Mesothelial cell of epicardium (in vitro differentiated cells): ENCODE measurements around the gene HOXA13. TPM values are rescaled to one million over a fixed set of nuclear protein-coding genes. Genes with fewer than 3 reads are reported as not detected.

Experiments used
- DNase-seq, 2 experiments: peaks; one replicate each; pipeline ENCODE4 v3.0.0; 2021; ENCODE audit warnings: low spot score in 2 of 2; ENCODE audit not compliant: unreplicated experiment in 2 of 2
- H3K27ac Mint-ChIP-seq: 2 replicates; pipeline ENCODE4 v1.8.0; 2021; ENCODE audit warnings: mixed read lengths
- H3K27me3 Mint-ChIP-seq: 2 replicates; pipeline ENCODE4 v1.8.0; 2021; ENCODE audit warnings: low read depth, mixed read lengths
- H3K36me3 Mint-ChIP-seq: 2 replicates; pipeline ENCODE4 v1.8.0; 2021; ENCODE audit warnings: mixed read lengths
- H3K4me1 Mint-ChIP-seq: 2 replicates; pipeline ENCODE4 v1.8.0; 2021; ENCODE audit warnings: mixed read lengths
- H3K4me3 Mint-ChIP-seq: 2 replicates; pipeline ENCODE4 v1.8.0; 2021; ENCODE audit warnings: mild to moderate bottlenecking, moderate library complexity, mixed read lengths
- H3K9me3 Mint-ChIP-seq: 2 replicates; pipeline ENCODE4 v1.8.0; 2021; ENCODE audit warnings: mixed read lengths
- CTCF ChIP-seq: fragments of 200-600 bp; sonication (generic); IDR thresholded peaks from one replicate; pipeline ENCODE4 v1.5.0; 2021; ENCODE audit warnings: antibody characterized with exemption; ENCODE audit not compliant: unreplicated experiment
- total RNA-seq: library from RNA; stranded (reverse); gene quantifications from 3 replicates; pipeline ENCODE4 v1.2.1, GENCODE V29; 2021

The HOXA13 gene
- total RNA-seq, 1 donor from 2014 or later, result 7.7 TPM

- Mint-ChIP-seq H3K4me1 (peaks cover 37% of the 10 kb centered on the region), H3K9me3 (no peaks in the 10 kb centered on the region), H3K27me3 (peaks cover 96% of the 10 kb centered on the region), H3K4me3 (peak within 1 kb of the TSS; percentile 74), H3K27ac (peak within 1 kb of the TSS; percentile 80), H3K36me3 (no peaks in the 10 kb centered on the region)
- no peak for DNase-seq
- TF ChIP-seq CTCF, result no peak
Observed at GRCh38 chr7:27242555-27243339, 42.9 kb upstream of the HOXA13 start, which contains the start of gene EVX1. TSS of gene EVX1 (plus strand) at chr7:27242802. CDS start at chr7:27243031, 229 bp downstream.

GRCh38 chr7:27242154-27242553 lies 42.3 kb upstream of the HOXA13 start:
- Mint-ChIP-seq H3K4me1 (peaks cover 37% of the 10 kb centered on the region), H3K4me3 (peak overlapping the region; percentile 71), H3K9me3 (no peaks in the 10 kb centered on the region), H3K27ac (peak overlapping the region; percentile 80), H3K36me3 (no peaks in the 10 kb centered on the region), H3K27me3 (peaks cover 96% of the 10 kb centered on the region)
- TF ChIP-seq CTCF, result no peak
- no peak for DNase-seq

- peak overlapping the region; percentile 66 for H3K4me3 Mint-ChIP-seq
- no peak for DNase-seq
Observed at GRCh38 chr7:27241189-27242056, 41.5 kb upstream of the HOXA13 start.

GRCh38 chr7:27240015-27240731 lies 40.3 kb upstream of the HOXA13 start:
- no peaks in the 10 kb centered on the region for H3K9me3 Mint-ChIP-seq
- DNase-seq, result no peak
- peaks cover 96% of the 10 kb centered on the region for H3K27me3 Mint-ChIP-seq
- no peak for TF ChIP-seq CTCF
- peak overlapping the region; percentile 70 for H3K27ac Mint-ChIP-seq
- peak overlapping the region; percentile 66 for H3K4me3 Mint-ChIP-seq
- no peaks in the 10 kb centered on the region for H3K36me3 Mint-ChIP-seq
- peaks cover 42% of the 10 kb centered on the region for H3K4me1 Mint-ChIP-seq

More at GRCh38 chr7:27241189-27242056, 41.5 kb upstream of the HOXA13 start:
- Mint-ChIP-seq H3K27me3 (peaks cover 96% of the 10 kb centered on the region), H3K27ac (peak overlapping the region; percentile 70), H3K36me3 (no peaks in the 10 kb centered on the region), H3K4me1 (peaks cover 39% of the 10 kb centered on the region), H3K9me3 (no peaks in the 10 kb centered on the region)
- no peak for TF ChIP-seq CTCF

- peak overlapping the region; percentile 39 for H3K27ac Mint-ChIP-seq
- no peaks in the 10 kb centered on the region for H3K9me3 Mint-ChIP-seq
- peaks cover 95% of the 10 kb centered on the region for H3K27me3 Mint-ChIP-seq
- peak overlapping the region; percentile 66 for H3K4me3 Mint-ChIP-seq
- H3K4me1 Mint-ChIP-seq, result peaks cover 37% of the 10 kb centered on the region
- H3K36me3 Mint-ChIP-seq, result no peaks in the 10 kb centered on the region
- no peak for TF ChIP-seq CTCF
- no peak for DNase-seq
Observed at GRCh38 chr7:27239387-27240014, 39.6 kb upstream of the HOXA13 start.
